Left renal cortex interstitium (tissue), 4 donors: ENCODE measurements around the gene DRC7. TPM values are rescaled to one million over a fixed set of nuclear protein-coding genes. Genes with fewer than 3 reads are reported as not detected.
"Not testable (repeated sequence)": the region's sequence is repeated elsewhere in the genome, so short reads cannot be mapped to it uniquely, and the experiment has no call there.

Source experiments
- DNase-seq, 4 donors: peaks; one replicate each; pipeline ENCODE4 v3.0.0-alpha.2; 2013; ENCODE audit warnings: low read depth in 4 of 4, low spot score in 2 of 4, missing footprints in 1 of 4
- polyA plus RNA-seq, 4 donors: library from polyadenylated mRNA; unstranded; fragments of 120-200 nt; gene quantifications; one replicate each; pipeline ENCODE4 v1.2.1, GENCODE V29; 2013; ENCODE audit not compliant: insufficient read length in 4 of 4

Gene DRC7
- polyA plus RNA-seq, 4 donors = 3.0 to 3.9 (median 3.6) TPM

DNA sequence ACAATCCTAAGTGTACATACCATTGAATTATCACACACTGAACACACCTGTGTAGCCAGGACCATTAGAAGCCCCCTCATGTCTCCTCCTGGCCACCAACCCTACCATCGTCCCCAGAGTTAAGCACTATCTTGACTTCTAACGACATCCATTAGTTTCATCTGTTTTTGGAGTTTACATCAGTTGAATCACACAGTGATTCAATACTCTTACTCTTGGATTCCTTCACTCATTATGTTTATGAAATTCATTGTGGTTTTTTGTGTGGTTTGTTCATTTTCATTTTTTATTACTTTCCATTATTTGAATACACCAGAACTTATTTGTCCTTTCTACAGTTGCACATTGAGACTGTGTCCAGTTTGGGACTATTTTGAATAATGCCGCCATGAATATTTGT, 13.6 kb downstream of the DRC7 start:
- DNase-seq = no peak

DNA sequence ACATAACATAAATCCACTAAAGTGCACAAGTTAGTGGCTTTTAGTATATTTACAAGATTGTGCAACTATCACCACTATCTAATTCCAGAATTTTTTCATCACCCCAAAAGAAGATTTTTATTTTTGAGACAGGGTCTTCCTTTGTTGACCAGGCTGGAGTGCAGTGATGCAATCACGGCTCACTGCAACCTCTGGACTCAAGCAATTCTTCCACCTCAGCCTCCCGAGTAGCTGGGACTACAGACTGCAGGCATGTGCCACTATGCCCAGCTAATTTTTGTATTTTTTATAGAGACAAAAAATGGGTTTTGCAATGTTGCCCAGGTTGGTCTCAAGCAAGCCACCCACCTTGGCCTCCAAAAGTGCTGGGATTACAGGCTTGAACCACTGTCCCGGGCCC, 15.1 kb downstream of the DRC7 start:
- no peak for DNase-seq

DNA sequence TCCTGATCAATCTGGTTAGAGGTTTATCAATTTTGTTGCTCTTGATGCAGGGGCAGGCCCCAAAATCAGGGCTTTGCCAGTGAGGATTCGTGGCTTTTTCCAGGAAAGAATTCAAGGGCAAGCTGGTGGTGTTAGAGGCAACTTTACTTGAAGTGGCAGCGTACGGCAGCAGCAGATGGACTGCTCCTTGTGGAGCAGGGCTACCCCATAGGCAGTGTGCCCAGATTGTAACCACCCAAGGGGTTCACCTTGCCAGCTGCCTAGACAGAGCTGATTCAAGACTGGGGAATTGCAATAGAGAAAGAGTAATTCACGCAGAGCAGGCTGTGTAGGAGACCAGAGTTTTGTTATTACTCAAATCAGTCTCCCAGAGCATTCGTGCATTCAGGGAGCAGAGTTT, 16.7 kb downstream of the DRC7 start:
- no peak for DNase-seq

DNA sequence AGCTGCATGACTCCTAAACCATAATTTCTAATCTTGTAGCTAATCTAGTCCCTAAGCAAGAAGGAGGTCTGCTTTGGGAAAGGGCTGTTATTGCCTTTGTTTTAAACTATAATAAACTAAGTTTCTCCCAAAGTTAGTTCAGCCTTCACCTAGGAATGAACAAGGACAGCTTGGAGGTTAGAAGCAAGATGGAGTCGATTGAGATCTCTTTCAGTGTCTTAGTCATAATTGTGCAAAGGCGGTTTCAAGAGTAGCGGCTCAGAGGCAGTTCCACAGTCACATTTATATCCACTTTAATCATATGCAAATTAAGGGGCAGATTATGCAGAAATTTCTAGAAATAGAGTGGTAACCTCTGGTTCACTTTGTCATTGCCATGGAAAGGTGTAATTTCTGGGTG, 17.4 kb downstream of the DRC7 start:
- DNase-seq = no peak

GRCh38 chr16:57712569-57712968, 18.0 kb downstream of the DRC7 start:
- DNase-seq = not testable (repeated sequence)

GRCh38 chr16:57713596-57713995, 19.0 kb downstream of the DRC7 start:
- DNase-seq = no peak

DNA sequence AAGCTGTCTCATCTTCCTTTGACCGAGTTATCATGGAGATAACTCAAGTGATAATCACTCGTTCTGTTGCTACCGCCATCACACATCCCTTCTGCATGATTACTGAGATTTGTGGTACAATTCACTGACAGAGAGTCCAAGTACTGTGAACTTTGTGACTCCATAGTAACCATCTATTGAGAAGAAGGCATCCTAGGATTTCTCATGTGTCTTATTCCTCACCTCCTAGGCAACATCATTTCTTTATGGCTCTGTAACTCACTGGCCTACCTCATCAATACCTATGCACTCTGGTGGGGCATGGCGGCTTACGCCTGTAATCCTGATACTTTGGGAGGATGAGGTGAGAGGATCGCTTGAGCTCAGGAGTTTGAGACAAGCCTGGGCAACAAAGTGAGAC, 19.4 kb downstream of the DRC7 start:
- DNase-seq = no peak

- DNase-seq = no peak
Measured at GRCh38 chr16:57720142-57720575, 25.6 kb downstream of the DRC7 start.

DNA sequence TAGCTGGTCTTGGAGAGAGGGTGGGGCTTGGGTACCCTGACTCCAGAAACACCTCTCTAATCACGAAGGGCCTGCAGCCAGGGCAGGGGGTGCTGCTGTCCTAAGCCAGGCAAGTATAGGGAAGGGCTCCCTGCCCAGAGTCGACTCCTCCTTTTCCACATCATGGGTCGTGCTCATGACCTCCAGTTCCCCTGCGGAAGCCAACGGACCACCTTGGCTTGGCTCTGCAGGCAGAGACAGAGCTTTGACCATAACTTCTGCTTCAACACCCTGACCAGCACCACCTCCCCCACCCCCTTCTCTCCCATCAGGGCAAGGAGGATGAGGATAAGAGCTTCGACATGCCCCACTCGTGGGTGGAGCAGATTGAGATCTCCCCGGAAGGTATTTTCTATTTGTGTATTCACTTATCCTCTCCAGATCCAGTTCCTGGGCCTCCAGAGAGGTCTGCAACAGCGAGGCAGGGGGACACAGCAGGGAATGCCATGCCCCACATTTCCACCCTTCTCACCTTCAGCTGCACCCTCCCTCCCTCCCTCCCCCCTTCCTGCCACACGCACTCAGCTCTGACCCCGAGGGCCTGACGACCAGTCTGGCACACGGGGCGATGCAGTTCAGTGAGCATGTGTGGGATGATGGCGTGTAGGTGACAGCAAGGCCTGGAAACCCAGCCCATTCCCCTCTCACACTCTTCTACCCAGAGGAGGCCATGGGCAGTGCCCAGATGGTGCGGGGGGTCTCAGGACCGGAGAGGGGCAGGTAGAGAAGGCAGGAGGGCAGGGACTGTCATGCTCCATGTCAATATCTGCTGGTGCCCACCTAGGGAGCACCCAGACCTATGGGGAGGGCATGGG, 27.0 kb downstream of the DRC7 start:
- no peak for DNase-seq

DNA sequence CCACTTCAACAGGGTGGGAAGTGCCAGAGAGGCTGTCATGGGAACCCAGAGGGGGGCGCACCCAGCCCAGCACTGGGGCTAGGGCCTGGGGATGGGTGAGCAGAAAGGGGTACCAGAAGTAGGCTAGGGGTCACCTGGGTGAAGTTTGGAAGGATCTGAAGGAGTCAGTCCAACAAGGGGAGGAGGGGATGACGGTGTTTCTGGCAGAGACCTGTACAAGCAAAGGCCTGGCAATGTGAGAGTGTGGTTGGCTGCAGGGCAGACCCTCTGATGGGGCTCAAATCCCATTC, 27.5 kb downstream of the DRC7 start:
- no peak for DNase-seq

- no peak for DNase-seq
Measured at GRCh38 chr16:57722651-57723050, 28.0 kb downstream of the DRC7 start.

DNA sequence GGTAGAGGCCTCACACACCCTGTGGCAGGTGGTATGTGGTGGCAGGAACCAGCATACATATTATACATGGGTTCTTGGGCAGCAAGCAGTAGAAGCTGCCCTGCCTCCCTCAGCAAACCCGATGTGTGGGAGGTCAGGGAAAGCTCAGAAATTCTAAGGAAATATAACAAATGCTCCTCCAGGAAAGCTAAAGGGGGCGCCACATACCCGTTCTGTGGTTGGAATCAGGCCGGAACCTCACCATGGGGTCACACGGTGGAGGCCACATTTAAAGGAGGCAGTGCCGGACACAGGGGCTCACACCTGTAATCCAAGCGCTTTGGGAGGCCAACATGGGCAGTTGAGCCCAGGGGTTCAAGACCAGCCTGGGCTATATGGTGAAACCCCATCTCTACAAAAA, 28.6 kb downstream of the DRC7 start:
- no peak for DNase-seq

GRCh38 chr16:57724531-57724930, 29.9 kb downstream of the DRC7 start:
- DNase-seq = no peak

DNA sequence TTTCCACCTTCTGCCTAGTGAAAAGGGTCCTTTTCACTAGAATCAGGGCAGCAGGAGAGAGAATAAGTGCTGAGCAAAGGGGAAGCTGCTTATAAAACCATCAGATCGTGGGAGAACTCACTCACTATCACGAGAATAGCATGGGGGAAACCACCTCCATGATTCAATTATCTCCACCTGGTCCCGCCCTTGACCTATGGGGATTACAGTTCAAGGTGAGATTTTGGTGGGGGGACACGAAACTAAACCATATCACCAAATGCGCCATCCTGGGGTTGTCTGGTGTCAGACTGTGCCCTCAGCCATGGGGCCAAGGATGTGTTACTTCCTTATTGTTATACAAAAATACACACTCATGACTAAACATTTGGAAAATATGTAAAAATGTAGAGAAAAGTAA, 30.5 kb downstream of the DRC7 start:
- DNase-seq = no peak

GRCh38 chr16:57725554-57725953, 30.9 kb downstream of the DRC7 start:
- no peak for DNase-seq

GRCh38 chr16:57725976-57726375, 31.4 kb downstream of the DRC7 start:
- no peak for DNase-seq

DNA sequence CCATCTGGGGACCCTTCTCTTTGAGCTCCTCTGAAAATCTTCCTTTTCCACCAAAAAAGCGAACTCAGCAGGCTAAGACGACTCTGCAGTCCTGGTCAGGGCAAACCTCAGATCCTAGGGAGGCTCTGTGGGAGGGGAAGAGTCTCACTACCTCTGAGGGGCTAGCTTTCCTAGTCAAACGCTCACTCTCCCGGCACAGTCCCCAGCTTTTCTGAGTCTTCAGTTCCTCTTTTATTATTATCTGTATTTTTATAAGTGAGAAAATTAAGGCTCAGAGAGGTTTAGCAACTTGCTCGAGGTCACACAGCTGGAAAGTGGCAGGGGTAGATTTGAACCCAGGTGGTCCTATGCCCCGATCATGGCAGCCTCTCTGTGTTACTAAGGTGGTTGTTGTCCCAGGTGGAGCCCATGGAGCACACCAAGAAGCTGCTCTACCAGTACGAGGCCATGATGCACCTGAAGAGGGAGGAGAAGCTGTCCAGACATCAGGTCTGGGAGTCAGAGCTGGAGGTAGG, 31.9 kb downstream of the DRC7 start:
- DNase-seq = no peak

DNA sequence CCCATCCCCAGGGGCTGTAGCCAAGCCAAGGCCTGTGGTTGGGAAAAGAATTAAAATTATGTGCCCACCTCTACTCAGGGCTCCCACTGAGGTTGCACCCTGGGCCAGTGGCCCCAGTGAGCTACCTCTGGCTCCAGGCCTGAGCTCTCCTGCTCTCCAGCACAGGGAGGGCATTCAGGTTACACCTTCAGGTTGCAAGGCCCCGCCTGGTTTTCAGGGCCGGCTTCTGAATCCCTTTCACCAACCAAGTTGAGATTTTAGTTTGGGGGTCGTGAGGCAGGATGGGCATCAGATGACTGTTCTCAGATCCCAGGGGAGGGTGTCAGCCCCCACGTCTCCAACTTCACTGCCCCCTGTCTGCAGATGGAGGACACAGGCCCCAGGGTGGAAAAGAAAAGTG, 33.0 kb downstream of the DRC7 start:
- DNase-seq = no peak

DNA sequence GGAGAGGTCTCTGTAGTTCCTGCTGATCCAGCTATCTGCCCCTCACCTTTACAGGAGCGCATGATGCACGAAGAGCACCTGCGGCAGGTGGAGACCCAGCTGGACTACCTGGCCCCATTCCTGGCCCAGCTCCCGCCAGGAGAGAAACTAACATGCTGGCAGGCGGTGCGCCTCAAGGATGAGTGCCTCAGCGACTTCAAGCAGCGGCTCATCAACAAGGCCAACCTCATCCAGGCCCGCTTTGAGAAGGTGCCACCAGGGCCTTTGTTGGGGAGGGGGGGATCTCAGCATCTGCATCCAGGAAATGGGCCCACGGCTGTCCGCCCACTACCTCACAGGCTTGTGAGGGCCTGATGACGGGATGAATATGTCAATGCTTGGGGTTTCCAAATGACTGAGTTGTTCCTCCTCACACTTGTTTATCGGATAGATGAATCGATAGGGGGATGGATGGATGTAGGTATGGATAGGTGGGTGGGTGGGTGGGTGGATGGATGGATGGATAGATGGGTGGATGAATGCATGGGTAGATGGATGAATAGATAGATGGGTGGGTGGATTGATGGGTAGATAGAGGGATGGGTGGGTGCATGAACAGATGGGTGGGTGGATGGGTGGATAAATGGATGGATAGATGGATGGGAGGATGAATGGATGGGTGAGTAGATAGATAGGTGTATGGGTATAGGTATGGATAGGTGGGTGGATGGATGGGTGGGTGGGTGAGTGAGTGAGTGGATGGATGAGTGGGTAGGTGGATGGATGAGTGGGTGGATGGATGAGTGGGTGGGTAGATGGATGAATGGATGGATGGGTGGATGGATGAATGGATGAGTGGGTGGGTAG, 34.0 kb downstream of the DRC7 start:
- DNase-seq = no peak

DNA sequence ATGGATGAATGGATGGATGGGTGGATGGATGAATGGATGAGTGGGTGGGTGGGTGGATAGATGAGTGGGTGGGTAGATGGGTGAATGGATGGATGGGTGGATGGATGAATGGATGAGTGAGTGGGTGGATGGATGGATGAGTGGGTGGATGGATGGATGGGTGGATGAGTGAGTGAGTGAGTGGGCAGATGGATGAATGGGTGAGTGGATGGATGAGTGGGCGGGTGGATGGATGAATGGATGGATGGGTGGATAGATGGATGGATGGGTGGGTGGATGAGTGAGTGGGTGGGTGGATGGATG, 34.5 kb downstream of the DRC7 start:
- DNase-seq = no peak

GRCh38 chr16:57729852-57730251, 35.2 kb downstream of the DRC7 start:
- not testable (repeated sequence) for DNase-seq
